ENCODE measurements around the gene EDAR. TPM values are rescaled to one million over a fixed set of nuclear protein-coding genes. Genes with fewer than 3 reads are reported as not detected.

The EDAR gene
- total RNA-seq, 1 donor from 2014 or later, result not detected

GRCh38 chr2:108929807-108930425 is 59.1 kb downstream of the EDAR start:
- intact Hi-C loops (cut with DNase I), result no loop called here
- Histone ChIP-seq H3K4me1 (no peaks in the 10 kb centered on the region), H3K36me3 (no peaks in the 10 kb centered on the region), H3K27me3 (no peaks in the 10 kb centered on the region), H3K4me3 (no peak overlapping the region), H3K27ac (no peak overlapping the region), H3K9me3 (no peaks in the 10 kb centered on the region)
- no peak for DNase-seq (ENCODE audit: low spot score in 2 of 2)
- TF ChIP-seq CTCF (IDR thresholded peaks at IDR 0.05), result no peak

GRCh38 chr2:108928660-108929377 is 60.2 kb downstream of the EDAR start:
- Histone ChIP-seq H3K36me3 (no peaks in the 10 kb centered on the region), H3K4me1 (no peaks in the 10 kb centered on the region), H3K27ac (no peak overlapping the region), H3K9me3 (no peaks in the 10 kb centered on the region), H3K27me3 (no peaks in the 10 kb centered on the region), H3K4me3 (no peak overlapping the region)
- no peak for TF ChIP-seq CTCF (IDR thresholded peaks at IDR 0.05)
- no peak for DNase-seq (ENCODE audit: low spot score in 2 of 2)
- intact Hi-C loops (cut with DNase I), result no loop called here

GRCh38 chr2:108927936-108928659 is 60.9 kb downstream of the EDAR start:
- DNase-seq (ENCODE audit: low spot score in 2 of 2), result no peak
- intact Hi-C loops (cut with DNase I), result no loop called here
- Histone ChIP-seq H3K4me1 (no peaks in the 10 kb centered on the region), H3K27ac (no peak overlapping the region), H3K36me3 (no peaks in the 10 kb centered on the region), H3K4me3 (no peak overlapping the region), H3K9me3 (no peaks in the 10 kb centered on the region), H3K27me3 (no peaks in the 10 kb centered on the region)
- peak; percentile 36 to 67 (median 37) for TF ChIP-seq CTCF (IDR thresholded peaks at IDR 0.05)

- no peak for DNase-seq (ENCODE audit: low spot score in 2 of 2)
- Histone ChIP-seq H3K4me3 (no peak overlapping the region), H3K4me1 (no peaks in the 10 kb centered on the region), H3K36me3 (no peaks in the 10 kb centered on the region), H3K9me3 (no peaks in the 10 kb centered on the region), H3K27me3 (no peaks in the 10 kb centered on the region), H3K27ac (no peak overlapping the region)
- intact Hi-C loops (cut with DNase I), result no loop called here
- TF ChIP-seq CTCF (IDR thresholded peaks at IDR 0.05), result no peak
Observed at GRCh38 chr2:108927405-108927804, 61.6 kb downstream of the EDAR start.

GRCh38 chr2:108926561-108927380 is 62.2 kb downstream of the EDAR start:
- TF ChIP-seq CTCF (IDR thresholded peaks at IDR 0.05), result no peak
- Histone ChIP-seq H3K27me3 (no peaks in the 10 kb centered on the region), H3K36me3 (no peaks in the 10 kb centered on the region), H3K4me3 (no peak overlapping the region), H3K27ac (no peak overlapping the region), H3K9me3 (no peaks in the 10 kb centered on the region), H3K4me1 (no peaks in the 10 kb centered on the region)
- DNase-seq (ENCODE audit: low spot score in 2 of 2), result no peak
- intact Hi-C loops (cut with DNase I), result no loop called here
